Activated CD8-positive, alpha-beta T cell treated with anti-CD3 and anti-CD28 coated beads for 36 hours (primary cell): ENCODE data around the gene DLGAP1. TPM values are rescaled to one million over a fixed set of nuclear protein-coding genes. Genes with fewer than 3 reads are reported as not detected.

Source experiments
- ATAC-seq: fragments of 200-7000 bp; cut with Tn5 transposase; one replicate; pipeline ENCODE4 v1.10.0; 2021; ENCODE audit warnings: mild to moderate bottlenecking, moderate library complexity
- CTCF ChIA-PET: fragments of 350-600 bp; sonication (Branson Sonifier 250); formaldehyde crosslinking; loops from one replicate; lab custom pipeline; 2021; ENCODE audit warnings: antibody characterized with exemption; lab: Charles Lee
- POLR2A ChIA-PET: fragments of 350-600 bp; sonication (Branson Sonifier 250); formaldehyde crosslinking; loops from one replicate; lab custom pipeline; 2021; ENCODE audit warnings: antibody characterized with exemption; lab: Charles Lee
- DNase-seq: peaks from one replicate; pipeline ENCODE4 v3.0.0-alpha.2; 2020
- H3K27ac Mint-ChIP-seq: one replicate; pipeline ENCODE4 v1.8.0; 2021; ENCODE audit warnings: mild to moderate bottlenecking, mixed read lengths
- H3K27me3 Mint-ChIP-seq: one replicate; pipeline ENCODE4 v1.8.0; 2021; ENCODE audit warnings: mixed read lengths
- H3K36me3 Mint-ChIP-seq: one replicate; pipeline ENCODE4 v1.8.0; 2021; ENCODE audit warnings: low read depth, mixed read lengths
- H3K4me1 Mint-ChIP-seq: one replicate; pipeline ENCODE4 v1.8.0; 2021; ENCODE audit warnings: low read depth, mixed read lengths
- H3K4me3 Mint-ChIP-seq: one replicate; pipeline ENCODE4 v1.8.0; 2021; ENCODE audit warnings: mild to moderate bottlenecking, moderate library complexity, mixed read lengths
- H3K9me3 Mint-ChIP-seq: one replicate; pipeline ENCODE4 v1.8.0; 2021; ENCODE audit warnings: mixed read lengths
- CTCF ChIP-seq: fragments of 200-600 bp; IDR thresholded peaks from one replicate; pipeline ENCODE4 v1.8.0; 2022; ENCODE audit warnings: antibody characterized with exemption, mild to moderate bottlenecking
- intact Hi-C: fragments of 100-400 bp; cut with micrococcal nuclease; formaldehyde crosslinking; loops from one replicate; pipeline ENCODE4 v1.10.0; 2022
- total RNA-seq, 2 experiments: library from RNA; stranded (reverse); gene quantifications; one replicate each; pipeline ENCODE4 v1.2.3, GENCODE V29; 2021

DLGAP1 gene
- total RNA-seq, 2 experiments from 2014 or later, result not detected

- Mint-ChIP-seq H3K4me1 (peaks cover 6% of the 10 kb centered on the region), H3K36me3 (no peaks in the 10 kb centered on the region), H3K9me3 (no peaks in the 10 kb centered on the region), H3K4me3 (no peak overlapping the region), H3K27me3 (peaks cover 8% of the 10 kb centered on the region), H3K27ac (no peak overlapping the region)
- ChIA-PET CTCF (no interaction called here), POLR2A (no interaction called here)
- TF ChIP-seq CTCF, result no peak
- intact Hi-C loops, result no loop called here
- ATAC-seq, result no peak
- no peak for DNase-seq
Measured at GRCh38 chr18:3720159-3720558, 734.9 kb downstream of the DLGAP1 start.

GRCh38 chr18:3717376-3718025 lies 737.6 kb downstream of the DLGAP1 start:
- DNase-seq, result no peak
- peaks cover 16% of the 10 kb centered on the region for H3K27me3 Mint-ChIP-seq
- intact Hi-C loops, result no loop called here
- TF ChIP-seq CTCF, result no peak
- ChIA-PET POLR2A (no interaction called here), CTCF (no interaction called here)
- no peaks in the 10 kb centered on the region for H3K9me3 Mint-ChIP-seq
- H3K36me3 Mint-ChIP-seq, result no peaks in the 10 kb centered on the region
- no peak overlapping the region for H3K27ac Mint-ChIP-seq
- H3K4me1 Mint-ChIP-seq, result peaks cover 9% of the 10 kb centered on the region
- ATAC-seq, result no peak
- H3K4me3 Mint-ChIP-seq, result no peak overlapping the region

DNA sequence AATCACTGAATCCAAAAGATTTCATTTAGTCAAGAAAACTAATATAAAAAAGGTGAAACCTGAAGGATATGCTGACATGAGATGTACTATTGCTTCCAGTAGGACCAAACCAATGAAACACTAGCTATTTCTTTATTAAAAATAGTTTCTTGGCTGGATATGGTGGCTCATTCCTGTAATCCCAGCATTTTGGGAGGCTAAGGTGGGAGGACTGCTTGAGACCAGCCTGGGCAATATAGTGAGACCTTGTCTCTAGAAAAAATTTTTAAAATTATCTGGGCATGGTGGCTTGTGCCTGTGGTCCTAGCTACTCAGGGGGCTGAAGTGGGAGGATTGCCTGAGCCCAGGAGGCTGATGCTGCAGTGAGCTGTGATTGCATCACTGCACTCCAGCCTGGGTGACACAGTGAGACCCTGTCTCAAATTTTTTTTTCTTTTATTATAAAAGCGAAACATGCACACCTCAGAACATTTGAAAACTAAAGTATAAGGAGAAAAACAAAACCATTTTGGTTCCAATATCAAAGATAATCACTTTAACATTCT lies 738.9 kb downstream of the DLGAP1 start:
- Mint-ChIP-seq H3K27ac (no peak overlapping the region), H3K9me3 (no peaks in the 10 kb centered on the region), H3K27me3 (peaks cover 18% of the 10 kb centered on the region), H3K4me3 (no peak overlapping the region), H3K4me1 (peaks cover 9% of the 10 kb centered on the region), H3K36me3 (no peaks in the 10 kb centered on the region)
- no peak for DNase-seq
- intact Hi-C loops, result no loop called here
- no peak for ATAC-seq
- TF ChIP-seq CTCF, result no peak
- CTCF ChIA-PET, result no interaction called here
- POLR2A ChIA-PET, result no interaction called here

- POLR2A ChIA-PET, result no interaction called here
- no peaks in the 10 kb centered on the region for H3K9me3 Mint-ChIP-seq
- no peaks in the 10 kb centered on the region for H3K36me3 Mint-ChIP-seq
- H3K27ac Mint-ChIP-seq, result no peak overlapping the region
- DNase-seq (no peak), ATAC-seq (no peak)
- CTCF ChIA-PET, result interaction anchor here (1.0 to 1.3 kb wide), 4 partner anchors 11 to 56 kb away, joined by 3 to 4 read pairs (median 4); no protein-coding TSS in a partner anchor
- H3K27me3 Mint-ChIP-seq, result peaks cover 24% of the 10 kb centered on the region
- intact Hi-C loops, result no loop called here
- no peak overlapping the region for H3K4me3 Mint-ChIP-seq
- peaks cover 9% of the 10 kb centered on the region for H3K4me1 Mint-ChIP-seq
- TF ChIP-seq CTCF, result no peak
Measured at GRCh38 chr18:3715231-3716080, 739.7 kb downstream of the DLGAP1 start.

DNA sequence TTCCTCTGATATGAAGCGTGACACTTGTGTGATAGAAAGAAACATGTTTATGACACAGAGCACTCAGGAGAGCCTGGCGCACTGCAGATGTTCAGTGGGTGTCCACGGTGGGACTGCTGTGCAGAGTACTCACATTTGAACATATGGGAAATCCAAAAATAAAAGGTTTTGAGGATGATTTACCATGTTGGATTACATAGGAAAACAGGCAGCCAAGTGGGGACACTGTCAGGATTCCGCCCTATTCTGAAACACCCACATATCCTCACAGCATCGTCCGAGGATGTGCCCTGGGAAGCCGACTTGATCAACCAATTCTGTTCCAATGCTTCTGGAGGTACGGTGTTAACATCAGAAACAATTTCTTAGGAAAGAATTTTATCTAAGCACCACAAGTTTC lies 741.4 kb downstream of the DLGAP1 start:
- ChIA-PET POLR2A (no interaction called here), CTCF (no interaction called here)
- no peaks in the 10 kb centered on the region for H3K36me3 Mint-ChIP-seq
- peaks cover 24% of the 10 kb centered on the region for H3K27me3 Mint-ChIP-seq
- H3K4me3 Mint-ChIP-seq, result no peak overlapping the region
- no peaks in the 10 kb centered on the region for H3K9me3 Mint-ChIP-seq
- peaks cover 9% of the 10 kb centered on the region for H3K4me1 Mint-ChIP-seq
- H3K27ac Mint-ChIP-seq, result no peak overlapping the region
- TF ChIP-seq CTCF, result no peak
- intact Hi-C loops, result no loop called here
- ATAC-seq (no peak), DNase-seq (no peak)
